Measurements from ENCODE around the gene ELP6. TPM values are rescaled to one million over a fixed set of nuclear protein-coding genes. Genes with fewer than 3 reads are reported as not detected.

Gene ELP6, protein sequence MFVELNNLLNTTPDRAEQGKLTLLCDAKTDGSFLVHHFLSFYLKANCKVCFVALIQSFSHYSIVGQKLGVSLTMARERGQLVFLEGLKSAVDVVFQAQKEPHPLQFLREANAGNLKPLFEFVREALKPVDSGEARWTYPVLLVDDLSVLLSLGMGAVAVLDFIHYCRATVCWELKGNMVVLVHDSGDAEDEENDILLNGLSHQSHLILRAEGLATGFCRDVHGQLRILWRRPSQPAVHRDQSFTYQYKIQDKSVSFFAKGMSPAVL
- 21.1 and 34.4 TPM in 2 replicates for total RNA-seq
- 32.6 and 37.3 TPM in 2 replicates for polyA plus RNA-seq

DNA sequence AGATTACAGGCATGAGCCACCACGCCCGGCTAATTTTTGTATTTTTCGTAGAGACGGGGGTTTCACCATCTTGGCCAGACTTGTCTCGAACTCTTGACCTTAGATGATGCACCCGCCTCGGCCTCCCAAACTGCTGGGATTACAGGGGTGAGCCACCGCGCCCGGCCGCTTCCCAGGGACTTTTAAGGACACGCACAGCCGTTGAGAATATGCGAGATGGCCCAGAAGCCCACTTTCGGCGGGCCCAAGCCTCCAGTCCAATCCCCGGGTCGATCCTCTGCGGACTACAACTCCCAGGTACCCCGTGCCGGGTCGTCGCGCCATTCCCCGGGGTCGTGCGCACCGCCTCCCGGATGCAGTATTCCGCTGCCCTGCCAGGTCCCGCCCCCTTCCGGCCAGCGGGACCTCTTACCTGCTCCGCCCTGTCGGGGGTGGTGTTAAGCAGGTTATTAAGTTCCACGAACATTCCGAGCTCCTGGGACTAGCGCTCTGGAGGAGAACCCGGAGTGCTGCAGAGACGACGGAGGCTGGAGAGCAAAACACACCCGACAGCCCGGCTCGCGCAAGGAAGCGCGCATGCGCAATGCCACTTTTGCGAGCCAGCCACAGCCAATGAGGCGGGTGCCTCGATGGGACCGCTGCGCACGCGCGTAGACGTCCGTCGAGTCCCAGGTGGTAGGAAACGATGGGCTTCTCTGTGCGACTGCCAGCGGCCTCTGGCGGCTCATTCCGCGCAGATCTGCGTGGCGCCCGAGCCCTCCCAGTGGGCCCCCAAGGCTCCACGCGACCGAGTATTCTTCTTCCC lies at the start of gene ELP6:
Gene ELP6 (minus strand): TSS at position 588 of the 805 bp plus-strand sequence. CDS start 122 bp downstream, at position 466.
- under 1% methylated on average over 62 of the region's 71 CpGs for WGBS (ENCODE audit: low lambda C conversion rate, missing lambda C conversion rate)
- peak within 1 kb of the TSS; percentile 89 for H3K4me2 ChIP-seq
- peak within 1 kb of the TSS; percentile 89 for H2AFZ ChIP-seq
- no peaks in the 10 kb centered on the region for H3K27me3 ChIP-seq
- H3K27ac ChIP-seq, result peak within 1 kb of the TSS; percentile 98
- H4K20me1 ChIP-seq (ENCODE audit: insufficient read depth, poor library complexity, severe bottlenecking), result no peaks in the 10 kb centered on the region
- peak within 1 kb of the TSS; percentile 76 for H3K4me3 ChIP-seq
- no peaks in the 10 kb centered on the region for H3K36me3 ChIP-seq (replicated peaks; ENCODE audit: insufficient read depth, low read depth)
- peak; percentile 99 for DNase-seq (ENCODE audit: low spot score)
- no peaks in the 10 kb centered on the region for H3K9me2 ChIP-seq (replicated peaks; ENCODE audit: insufficient read depth)
- H3K79me2 ChIP-seq, result peaks cover 24% of the 10 kb centered on the region
- no peak for TF ChIP-seq EZH2phosphoT487 (IDR thresholded peaks at IDR 0.05; ENCODE audit: low read depth, severe bottlenecking, unreplicated experiment)
- no peak for TF ChIP-seq EZH2 (IDR thresholded peaks at IDR 0.05; ENCODE audit: borderline replicate concordance)
- TF ChIP-seq CTCF (IDR thresholded peaks at IDR 0.05; ENCODE audit: poor library complexity), result peak; percentile 73
- peaks cover 7% of the 10 kb centered on the region for H3K4me1 ChIP-seq (ENCODE audit: insufficient read depth)
- H3K9me3 ChIP-seq (ENCODE audit: low read depth), result no peaks in the 10 kb centered on the region

DNA sequence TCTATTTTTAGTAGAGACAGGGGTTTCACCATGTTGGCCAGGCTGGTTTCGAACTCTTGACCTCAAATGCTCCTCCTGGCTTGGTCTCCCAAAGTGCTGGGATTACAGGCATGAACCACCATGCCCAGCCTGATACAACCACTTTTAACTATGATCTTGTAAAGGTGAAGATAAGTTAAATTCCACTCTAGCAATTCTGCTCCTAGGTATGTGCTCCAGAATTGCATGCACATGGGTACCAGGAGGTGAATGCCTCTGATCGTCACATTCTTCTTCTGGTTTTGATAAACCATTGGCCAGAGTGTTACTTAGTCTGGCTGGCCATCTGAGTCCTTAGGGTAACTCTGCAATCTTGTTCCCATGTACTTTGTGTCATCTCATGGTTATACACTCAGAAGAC lies 42.8 kb upstream of the ELP6 start:
- H3K27me3 ChIP-seq, result no peaks in the 10 kb centered on the region
- no peaks in the 10 kb centered on the region for H3K36me3 ChIP-seq (replicated peaks; ENCODE audit: insufficient read depth, low read depth)
- TF ChIP-seq EZH2 (IDR thresholded peaks at IDR 0.05; ENCODE audit: borderline replicate concordance), result no peak
- TF ChIP-seq CTCF (IDR thresholded peaks at IDR 0.05; ENCODE audit: poor library complexity), result no peak
- no peaks in the 10 kb centered on the region for H3K9me3 ChIP-seq (ENCODE audit: low read depth)
- H3K79me2 ChIP-seq, result no peaks in the 10 kb centered on the region
- no peaks in the 10 kb centered on the region for H3K9me2 ChIP-seq (replicated peaks; ENCODE audit: insufficient read depth)
- no peak overlapping the region for H3K27ac ChIP-seq
- no peak for DNase-seq (ENCODE audit: low spot score)
- no peak overlapping the region for H3K4me3 ChIP-seq
- H3K4me2 ChIP-seq, result no peak overlapping the region
- no peaks in the 10 kb centered on the region for H4K20me1 ChIP-seq (ENCODE audit: insufficient read depth, poor library complexity, severe bottlenecking)
- 95% methylated on average over 2 of the region's 2 CpGs for WGBS (ENCODE audit: low lambda C conversion rate, missing lambda C conversion rate)
- H2AFZ ChIP-seq, result no peak overlapping the region
- H3K4me1 ChIP-seq (ENCODE audit: insufficient read depth), result no peaks in the 10 kb centered on the region

GRCh38 chr3:47554335-47554734 lies 40.8 kb upstream of the ELP6 start:
- TF ChIP-seq CTCF (IDR thresholded peaks at IDR 0.05; ENCODE audit: poor library complexity) (no peak), EZH2phosphoT487 (IDR thresholded peaks at IDR 0.05; ENCODE audit: low read depth, severe bottlenecking, unreplicated experiment) (no peak), EZH2 (IDR thresholded peaks at IDR 0.05; ENCODE audit: borderline replicate concordance) (no peak)
- Histone ChIP-seq H2AFZ (no peak overlapping the region), H3K27ac (no peak overlapping the region), H3K27me3 (no peaks in the 10 kb centered on the region), H4K20me1 (ENCODE audit: insufficient read depth, poor library complexity, severe bottlenecking) (no peaks in the 10 kb centered on the region), H3K4me1 (ENCODE audit: insufficient read depth) (no peaks in the 10 kb centered on the region), H3K9me3 (ENCODE audit: low read depth) (no peaks in the 10 kb centered on the region), H3K9me2 (replicated peaks; ENCODE audit: insufficient read depth) (no peaks in the 10 kb centered on the region), H3K79me2 (no peaks in the 10 kb centered on the region), H3K4me3 (no peak overlapping the region), H3K4me2 (no peak overlapping the region), H3K36me3 (replicated peaks; ENCODE audit: insufficient read depth, low read depth) (no peaks in the 10 kb centered on the region)
- 81% methylated on average over 6 of the region's 6 CpGs for WGBS (ENCODE audit: low lambda C conversion rate, missing lambda C conversion rate)
- no peak for DNase-seq (ENCODE audit: low spot score)
